Activated CD4-positive, alpha-beta T cell treated with anti-CD3 and anti-CD28 coated beads for 24 hours (primary cell): ENCODE results near the gene REN.

Source experiments
- DNase-seq, 2 donors: peaks; one replicate each; pipeline ENCODE4 v3.0.0-alpha.2; 2020; ENCODE audit warnings: low read depth in 2 of 2

The REN gene

GRCh38 chr1:204131978-204132377 lies 34.2 kb downstream of the REN start:
- no peak for DNase-seq

DNA sequence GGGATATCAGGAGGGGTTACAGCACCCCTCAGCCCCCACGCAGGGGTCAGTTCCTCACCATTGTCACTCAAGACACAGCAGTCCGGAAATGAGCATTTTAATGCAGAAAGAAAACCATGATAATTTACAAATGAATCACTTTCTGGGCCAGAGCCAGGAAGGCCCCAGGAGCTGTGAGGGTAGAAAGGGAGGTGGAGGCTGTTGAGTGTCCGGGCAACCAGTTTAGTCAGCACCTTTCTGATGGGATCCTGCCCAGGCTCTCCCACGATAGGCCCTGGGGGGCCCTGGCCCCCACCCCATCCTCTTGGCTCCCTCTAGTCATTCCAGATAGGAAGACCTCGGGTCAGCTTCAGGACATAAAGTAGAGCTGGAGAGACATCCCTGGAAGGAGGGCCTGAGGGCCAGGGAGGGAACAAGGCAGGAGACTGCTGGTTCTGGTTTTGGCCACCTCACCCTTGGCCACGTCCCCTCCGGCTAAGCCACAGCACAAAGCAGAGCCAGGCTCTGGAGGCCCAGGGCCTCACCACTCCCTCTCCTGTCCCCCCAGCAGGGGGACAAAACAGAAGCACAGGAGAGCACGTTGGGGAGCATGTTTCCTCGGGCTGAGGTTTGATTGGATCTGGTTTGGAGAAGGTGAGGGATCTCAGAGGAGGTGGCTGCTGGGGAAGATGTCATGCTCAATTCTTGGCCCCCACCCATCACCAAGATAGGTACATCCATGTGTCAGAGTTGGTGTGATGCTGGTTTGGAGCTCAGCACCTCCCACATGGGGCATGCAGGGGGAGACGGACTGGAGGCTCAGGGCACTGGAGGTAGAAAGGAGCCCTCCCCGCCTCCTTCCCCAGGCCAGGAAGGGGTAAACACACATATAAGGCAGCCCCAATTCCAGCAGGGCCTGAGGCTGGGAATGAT lies 34.9 kb downstream of the REN start:
- DNase-seq: no peak

GRCh38 chr1:204130178-204130577 lies 36.0 kb downstream of the REN start:
- no peak for DNase-seq

GRCh38 chr1:204128964-204129896 lies 36.9 kb downstream of the REN start:
- peak; percentile 35 to 50 for DNase-seq

DNA sequence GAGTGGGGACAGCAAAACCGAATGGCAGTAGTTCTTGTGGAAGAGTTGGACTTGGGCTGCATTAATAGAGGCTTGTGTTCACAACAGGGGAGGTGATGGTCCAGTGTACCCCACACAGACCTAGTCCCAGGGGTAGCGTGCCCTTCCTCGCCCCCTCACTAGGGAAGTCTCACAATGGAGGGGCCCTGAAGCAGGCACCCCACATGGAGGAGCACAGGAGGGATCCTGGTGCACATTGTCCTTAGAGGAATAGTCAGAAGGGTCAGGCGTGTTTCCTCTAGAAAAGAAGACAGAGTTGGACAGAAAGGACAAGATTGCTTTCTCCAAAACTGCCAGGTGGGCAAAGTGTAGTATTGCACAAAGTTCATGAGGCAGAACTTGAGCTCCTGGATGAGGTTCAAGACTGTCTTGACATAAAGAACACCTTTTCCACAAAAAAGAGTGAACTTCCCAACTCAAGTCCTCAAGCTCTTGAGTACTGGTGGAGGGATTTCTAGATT lies 37.6 kb downstream of the REN start:
- DNase-seq: no peak

- DNase-seq: no peak
Measured at GRCh38 chr1:204127597-204128242, 38.4 kb downstream of the REN start.

GRCh38 chr1:204126956-204127355 lies 39.2 kb downstream of the REN start:
- DNase-seq: no peak

GRCh38 chr1:204126386-204126785 lies 39.8 kb downstream of the REN start:
- no peak for DNase-seq

DNA sequence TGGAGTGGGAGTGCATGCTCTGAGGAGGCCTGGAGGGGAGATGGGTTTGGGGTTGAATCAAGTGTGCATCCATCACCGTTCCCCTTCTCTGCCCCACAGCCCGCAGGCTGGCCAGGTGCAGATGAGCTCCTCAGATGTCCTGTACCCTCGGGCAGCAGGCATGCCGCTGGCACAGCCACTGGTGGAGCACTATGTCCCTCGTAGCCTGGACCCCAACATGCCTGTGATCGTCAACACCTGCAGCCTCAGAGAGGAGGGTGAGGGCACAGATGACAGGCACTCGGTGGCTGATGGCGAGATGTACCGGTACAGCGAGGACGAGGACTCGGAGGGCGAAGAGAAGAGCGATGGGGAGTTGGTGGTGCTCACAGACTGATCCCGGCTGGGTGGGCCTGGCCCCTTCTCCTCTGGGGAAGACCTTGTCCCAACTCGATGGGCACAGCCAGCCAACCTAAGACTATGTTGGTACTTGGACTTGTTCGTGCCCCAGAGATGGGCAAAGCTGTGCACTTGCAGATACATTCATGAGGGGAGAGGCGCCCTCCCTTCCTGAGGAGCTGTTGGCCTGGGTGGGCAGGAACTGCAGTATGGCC lies 40.3 kb downstream of the REN start:
- DNase-seq: no peak

DNA sequence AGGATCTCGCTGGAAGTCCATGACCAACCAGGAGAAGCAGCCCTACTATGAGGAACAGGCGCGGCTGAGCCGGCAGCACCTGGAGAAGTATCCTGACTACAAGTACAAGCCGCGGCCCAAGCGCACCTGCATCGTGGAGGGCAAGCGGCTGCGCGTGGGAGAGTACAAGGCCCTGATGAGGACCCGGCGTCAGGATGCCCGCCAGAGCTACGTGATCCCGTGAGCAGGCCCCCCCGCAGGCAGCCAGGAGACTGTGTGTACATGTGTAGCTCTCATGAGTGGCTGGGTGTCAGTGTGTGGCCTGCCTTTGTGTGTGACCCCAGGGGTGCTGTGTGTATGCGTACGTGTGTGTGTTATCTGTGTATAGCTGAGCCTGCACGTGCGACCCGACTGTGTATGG lies 41.5 kb downstream of the REN start:
- no peak for DNase-seq

DNA sequence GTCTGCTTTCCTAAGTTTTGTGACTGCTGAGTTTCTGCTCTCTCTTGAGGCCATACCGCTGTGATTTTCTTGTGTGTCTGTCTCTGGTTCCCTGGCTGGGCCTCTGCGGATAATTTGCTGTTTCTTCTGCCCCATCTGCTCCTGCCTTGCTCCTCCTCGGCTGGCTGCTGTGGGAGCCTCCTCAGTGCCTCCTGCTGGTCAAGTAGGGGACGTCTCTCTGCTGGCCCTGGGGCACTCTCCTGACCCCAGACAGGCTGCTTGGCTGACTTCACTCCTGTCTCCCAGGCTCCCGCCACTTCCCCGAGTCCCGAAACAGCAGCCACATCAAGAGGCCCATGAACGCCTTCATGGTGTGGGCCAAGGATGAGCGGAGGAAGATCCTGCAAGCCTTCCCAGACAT lies 42.8 kb downstream of the REN start:
- DNase-seq: no peak

- DNase-seq: no peak
Measured at GRCh38 chr1:204121840-204122555, 44.1 kb downstream of the REN start.

GRCh38 chr1:204116539-204116938 lies 49.6 kb downstream of the REN start:
- DNase-seq: no peak

DNA sequence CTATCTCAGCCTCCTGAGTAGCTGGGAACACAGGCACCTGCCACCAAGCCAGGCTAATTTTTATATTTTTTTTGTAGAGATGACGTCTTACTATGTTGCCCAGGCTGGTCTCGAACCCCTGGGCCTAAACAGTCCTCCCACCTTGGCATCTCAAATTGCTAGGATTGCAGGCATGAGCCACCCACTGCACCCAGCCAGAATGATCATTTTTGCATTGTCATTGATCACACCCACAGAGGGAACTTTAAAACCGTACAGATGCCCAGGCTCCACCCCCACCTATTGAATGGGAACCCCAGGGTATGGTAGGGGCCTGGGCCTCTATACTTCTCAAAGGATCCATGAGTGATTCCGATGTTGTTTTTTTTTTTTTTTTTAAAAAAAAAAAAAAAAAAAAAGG lies 51.0 kb downstream of the REN start:
- DNase-seq: no peak

DNA sequence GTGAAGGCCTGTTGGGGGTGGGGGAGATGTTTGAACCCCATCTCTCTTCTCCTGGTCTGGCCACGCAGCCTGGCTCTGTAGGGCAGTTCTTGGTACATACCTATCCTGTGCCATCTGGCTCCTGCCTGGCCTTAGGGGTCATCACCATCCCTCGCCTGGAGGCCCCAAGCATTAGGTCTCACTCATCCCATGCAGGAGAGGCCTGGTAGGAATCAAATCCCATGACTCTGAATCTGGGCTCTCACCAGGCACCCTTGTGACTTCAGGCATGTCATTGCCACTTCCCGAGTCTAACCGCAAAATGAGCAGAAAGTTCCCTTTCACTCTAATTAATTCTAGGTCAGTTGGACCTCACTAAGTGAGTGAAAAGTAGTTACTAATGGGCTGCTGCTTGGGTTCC lies 51.5 kb downstream of the REN start:
- DNase-seq: no peak

- no peak for DNase-seq
Measured at GRCh38 chr1:204113896-204114295, 52.2 kb downstream of the REN start.

DNA sequence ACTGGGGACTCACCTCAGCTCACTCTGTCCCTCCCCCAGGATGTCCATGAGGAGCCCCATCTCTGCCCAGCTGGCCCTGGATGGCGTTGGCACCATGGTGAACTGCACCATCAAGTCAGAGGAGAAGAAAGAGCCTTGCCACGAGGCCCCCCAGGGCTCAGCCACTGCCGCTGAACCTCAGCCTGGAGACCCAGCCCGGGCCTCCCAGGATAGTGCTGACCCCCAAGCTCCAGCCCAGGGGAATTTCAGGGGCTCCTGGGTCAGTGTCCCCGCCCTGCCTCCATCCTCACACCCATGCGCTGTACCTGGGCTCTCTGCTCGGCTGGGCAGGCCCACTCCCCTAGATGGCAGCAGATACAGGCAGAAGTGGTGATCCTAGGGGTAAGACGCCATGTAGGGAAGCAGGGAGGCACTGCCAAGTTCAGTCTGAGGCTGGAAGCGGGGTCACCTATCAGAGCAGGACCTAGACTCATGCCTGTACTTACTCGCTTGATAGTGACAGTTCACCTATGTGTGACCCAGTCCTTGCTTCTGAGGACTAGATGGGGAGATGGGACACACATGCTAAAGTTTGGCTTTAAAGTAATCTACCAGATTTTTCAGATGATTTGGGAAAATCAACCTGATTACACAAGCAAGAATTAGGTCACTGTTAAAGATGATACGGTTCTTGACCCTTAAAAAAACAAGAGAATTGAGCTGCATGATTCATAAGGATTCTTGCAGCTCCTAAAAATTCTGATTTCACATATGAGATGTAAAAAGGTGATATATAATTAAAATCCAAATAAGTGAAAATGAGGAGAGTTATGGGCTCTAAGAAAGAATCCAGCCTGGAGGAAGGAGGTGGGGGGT lies 53.0 kb downstream of the REN start:
- DNase-seq: no peak

DNA sequence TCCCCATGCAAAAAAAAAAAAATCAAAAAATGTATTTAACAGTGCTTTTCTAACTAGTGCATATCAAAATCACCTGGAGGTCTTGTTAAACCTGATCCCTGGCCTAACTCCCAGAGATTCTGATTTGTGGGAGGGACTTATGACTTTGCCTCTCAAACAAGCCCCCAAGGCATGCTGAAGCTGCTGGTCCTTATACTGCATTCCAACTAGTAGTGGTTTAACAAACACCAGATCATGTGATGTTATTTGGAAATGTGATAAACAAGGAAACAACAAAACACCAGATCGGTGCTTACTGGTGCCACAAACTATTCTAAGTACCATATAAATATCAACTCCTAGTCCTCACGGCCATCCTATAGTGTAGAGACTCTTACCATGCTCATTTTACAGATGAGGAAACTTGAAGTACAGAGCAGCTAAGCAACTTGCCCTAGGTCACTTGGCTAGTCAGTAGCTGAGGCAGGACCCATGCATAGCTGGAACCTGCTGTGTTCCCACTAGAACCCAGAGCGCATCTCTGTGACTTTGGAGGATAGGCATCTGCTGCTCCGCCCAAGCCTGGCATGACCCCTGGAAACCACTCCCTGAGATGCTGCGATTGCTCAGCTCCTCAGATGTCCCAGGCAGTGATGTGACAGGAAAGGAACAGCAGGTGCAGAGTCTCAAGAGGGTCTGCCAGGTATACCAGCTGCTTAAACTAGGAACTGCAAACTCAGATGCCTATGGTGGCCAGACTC lies 55.1 kb downstream of the REN start:
- DNase-seq: no peak
